Skeletal muscle satellite cell (primary cell): ENCODE data around the gene ZBED3. TPM values are rescaled to one million over a fixed set of nuclear protein-coding genes. Genes with fewer than 3 reads are reported as not detected.
"Not testable (repeated sequence)": the region's sequence is repeated elsewhere in the genome, so short reads cannot be mapped to it uniquely, and the experiment has no call there.

Experiments
- H3K27me3 ChIP-seq: 2 replicates; pipeline ENCODE4 v1.7.0; 2013; ENCODE audit warnings: low read length; ENCODE audit not compliant: control insufficient read depth, insufficient read depth
- H3K36me3 ChIP-seq: 2 replicates; pipeline ENCODE4 v1.7.0; 2013; ENCODE audit warnings: mild to moderate bottlenecking, control low read depth, low read length; ENCODE audit not compliant: insufficient read depth
- H3K4me1 ChIP-seq: 2 replicates; pipeline ENCODE4 v1.7.0; 2013; ENCODE audit warnings: low read length; ENCODE audit not compliant: control insufficient read depth, insufficient read depth
- H3K4me2 ChIP-seq: 2 replicates; pipeline ENCODE4 v1.7.0; 2013; ENCODE audit warnings: mild to moderate bottlenecking, low read length
- H3K4me3 ChIP-seq: 2 replicates; pipeline ENCODE4 v1.7.0; 2013; ENCODE audit warnings: low read length
- H3K9ac ChIP-seq: 2 replicates; pipeline ENCODE4 v1.7.0; 2013; ENCODE audit warnings: mild to moderate bottlenecking, low read depth, low read length, moderate library complexity
- H3K9me3 ChIP-seq: replicated peaks from 2 replicates; pipeline ENCODE4 v1.7.0; 2013; ENCODE audit warnings: mild to moderate bottlenecking, control low read depth, low read length
- total RNA-seq: library from RNA; depleted of rRNA; stranded (reverse); fragments of >200 nt; gene quantifications from 2 replicates; pipeline ENCODE4 v1.2.3, GENCODE V29; 2012; rRNA removed

The ZBED3 gene
- total RNA-seq, result under 0.01 and 0.66 TPM in 2 replicates

- no peaks in the 10 kb centered on the region for H3K36me3 ChIP-seq
- H3K4me1 ChIP-seq, result peaks cover 10% of the 10 kb centered on the region
- H3K4me3 ChIP-seq, result peak within 1 kb of the TSS; percentile 72
- H3K4me2 ChIP-seq, result peak within 1 kb of the TSS; percentile 90
- H3K27me3 ChIP-seq, result no peaks in the 10 kb centered on the region
- peak within 1 kb of the TSS; percentile 83 for H3K9ac ChIP-seq
- no peaks in the 10 kb centered on the region for H3K9me3 ChIP-seq
Measured at GRCh38 chr5:77086689-77087483, at the start of gene ZBED3. Gene ZBED3, minus strand, starts transcription at chr5:77087285. Its CDS starts 9,407 bp downstream, at chr5:77077878.

DNA sequence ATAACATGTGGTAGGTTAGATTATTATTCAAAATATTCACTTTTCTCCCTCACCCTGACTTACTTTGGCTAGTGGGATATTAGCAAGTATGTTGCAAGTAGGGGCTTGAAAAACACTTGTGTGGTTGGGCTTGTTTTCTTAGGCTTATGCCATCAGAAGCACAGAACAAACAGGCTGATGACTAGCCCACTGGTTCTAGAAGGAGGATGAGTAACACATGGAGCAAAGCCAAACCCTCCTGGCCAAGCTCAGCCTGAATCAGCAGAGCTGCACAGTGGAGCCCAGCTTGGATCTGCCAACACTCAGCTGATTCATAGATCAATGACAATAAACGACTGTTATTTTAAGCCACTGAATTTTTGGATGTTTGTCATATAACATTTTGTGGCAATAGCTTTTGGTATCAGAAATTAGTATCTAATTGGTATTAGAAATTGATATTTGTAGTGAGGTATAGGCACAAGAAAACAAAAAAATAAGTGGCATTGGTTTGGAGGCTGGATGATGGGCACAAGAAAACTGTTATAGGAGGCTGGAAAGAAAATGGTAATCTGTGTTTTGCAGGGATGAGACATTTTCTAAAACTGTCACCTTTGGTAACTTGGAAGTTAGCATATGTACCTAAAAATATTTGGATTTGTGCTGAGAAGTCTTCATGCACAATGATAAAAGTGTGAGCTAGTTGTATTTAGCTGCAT lies 46.1 kb upstream of the ZBED3 start:
- Histone ChIP-seq H3K9me3 (no peaks in the 10 kb centered on the region), H3K4me3 (peak overlapping the region; percentile 7), H3K4me1 (peaks cover 17% of the 10 kb centered on the region), H3K36me3 (no peaks in the 10 kb centered on the region), H3K9ac (no peak overlapping the region), H3K27me3 (peaks cover 26% of the 10 kb centered on the region), H3K4me2 (peak overlapping the region; percentile 53)

DNA sequence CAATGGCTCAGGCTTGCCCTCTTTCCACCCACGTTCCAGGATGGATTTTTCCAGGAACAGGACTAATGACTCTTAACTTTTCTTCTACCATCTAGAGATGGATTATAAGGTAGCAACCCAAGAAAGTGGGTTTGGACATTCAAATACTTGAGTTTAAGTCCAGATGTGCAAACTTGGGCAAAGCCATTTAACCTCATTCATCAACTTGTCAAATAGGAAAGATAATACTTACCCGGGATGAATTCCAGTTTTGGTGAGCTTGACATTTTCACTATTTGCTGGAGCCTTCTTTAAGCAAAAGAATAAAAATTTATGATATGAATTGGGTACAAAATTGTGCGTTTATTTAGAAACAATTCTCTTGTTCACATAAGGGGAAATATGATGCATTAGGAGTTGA lies 44.3 kb upstream of the ZBED3 start:
- Histone ChIP-seq H3K4me1 (peaks cover 17% of the 10 kb centered on the region), H3K36me3 (no peaks in the 10 kb centered on the region), H3K4me2 (no peak overlapping the region), H3K9me3 (no peaks in the 10 kb centered on the region), H3K9ac (no peak overlapping the region), H3K4me3 (no peak overlapping the region), H3K27me3 (peaks cover 22% of the 10 kb centered on the region)

DNA sequence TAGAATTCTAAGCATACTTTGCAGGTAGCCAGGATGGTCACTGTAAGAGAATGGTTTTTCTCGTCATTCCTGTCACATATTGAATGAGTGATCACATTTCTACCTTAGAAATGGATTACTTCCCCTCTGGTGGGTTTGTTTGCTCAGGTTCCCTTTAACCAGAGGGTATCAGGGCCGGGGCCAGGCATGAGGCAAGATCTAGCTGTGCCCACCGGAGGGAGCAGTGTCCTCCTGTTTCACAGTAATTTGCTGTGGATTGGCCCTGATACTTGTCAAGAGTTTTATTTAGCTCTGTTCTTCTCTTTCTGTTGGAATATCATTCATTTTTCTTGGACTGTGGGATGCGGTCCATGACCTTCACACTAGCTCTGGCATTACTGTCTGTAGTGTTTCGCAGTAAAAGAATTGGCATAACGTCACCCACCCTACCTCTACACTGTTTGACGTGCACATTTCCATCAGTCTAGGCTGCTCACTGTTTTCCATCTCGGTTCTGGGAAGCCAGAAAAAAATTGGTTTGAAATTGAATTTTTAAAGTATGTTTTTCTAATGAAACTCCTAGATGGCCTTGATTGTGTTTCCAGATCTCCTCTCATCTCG lies 42.4 kb upstream of the ZBED3 start:
- Histone ChIP-seq H3K4me1 (peaks cover 17% of the 10 kb centered on the region), H3K9ac (no peak overlapping the region), H3K27me3 (peaks cover 22% of the 10 kb centered on the region), H3K9me3 (no peaks in the 10 kb centered on the region), H3K36me3 (no peaks in the 10 kb centered on the region), H3K4me3 (no peak overlapping the region), H3K4me2 (no peak overlapping the region)

- H3K27me3 ChIP-seq, result peaks cover 15% of the 10 kb centered on the region
- no peaks in the 10 kb centered on the region for H3K36me3 ChIP-seq
- H3K4me2 ChIP-seq, result no peak overlapping the region
- H3K9ac ChIP-seq, result no peak overlapping the region
- peaks cover 11% of the 10 kb centered on the region for H3K4me1 ChIP-seq
- no peak overlapping the region for H3K4me3 ChIP-seq
- no peaks in the 10 kb centered on the region for H3K9me3 ChIP-seq
Measured at GRCh38 chr5:77128411-77129061, 41.5 kb upstream of the ZBED3 start.

GRCh38 chr5:77123057-77123456 lies 36.0 kb upstream of the ZBED3 start:
- Histone ChIP-seq H3K9ac (no peak overlapping the region), H3K9me3 (no peaks in the 10 kb centered on the region), H3K36me3 (no peaks in the 10 kb centered on the region), H3K4me3 (no peak overlapping the region), H3K27me3 (peaks cover 9% of the 10 kb centered on the region), H3K4me1 (no peaks in the 10 kb centered on the region), H3K4me2 (no peak overlapping the region)

GRCh38 chr5:77120706-77121105 lies 33.6 kb upstream of the ZBED3 start:
- Histone ChIP-seq H3K9ac (no peak overlapping the region), H3K27me3 (peaks cover 8% of the 10 kb centered on the region), H3K4me1 (no peaks in the 10 kb centered on the region), H3K9me3 (no peaks in the 10 kb centered on the region), H3K4me2 (no peak overlapping the region), H3K36me3 (no peaks in the 10 kb centered on the region), H3K4me3 (no peak overlapping the region)

- H3K4me3 ChIP-seq, result no peak overlapping the region
- H3K9ac ChIP-seq, result no peak overlapping the region
- no peaks in the 10 kb centered on the region for H3K36me3 ChIP-seq
- no peaks in the 10 kb centered on the region for H3K9me3 ChIP-seq
- peaks cover 4% of the 10 kb centered on the region for H3K27me3 ChIP-seq
- no peak overlapping the region for H3K4me2 ChIP-seq
- H3K4me1 ChIP-seq, result no peaks in the 10 kb centered on the region
Measured at GRCh38 chr5:77120086-77120485, 33.0 kb upstream of the ZBED3 start.

GRCh38 chr5:77117161-77117560 lies 30.1 kb upstream of the ZBED3 start:
- Histone ChIP-seq H3K4me2 (no peak overlapping the region), H3K4me3 (no peak overlapping the region), H3K27me3 (no peaks in the 10 kb centered on the region), H3K9ac (no peak overlapping the region), H3K36me3 (no peaks in the 10 kb centered on the region), H3K4me1 (no peaks in the 10 kb centered on the region), H3K9me3 (no peaks in the 10 kb centered on the region)

DNA sequence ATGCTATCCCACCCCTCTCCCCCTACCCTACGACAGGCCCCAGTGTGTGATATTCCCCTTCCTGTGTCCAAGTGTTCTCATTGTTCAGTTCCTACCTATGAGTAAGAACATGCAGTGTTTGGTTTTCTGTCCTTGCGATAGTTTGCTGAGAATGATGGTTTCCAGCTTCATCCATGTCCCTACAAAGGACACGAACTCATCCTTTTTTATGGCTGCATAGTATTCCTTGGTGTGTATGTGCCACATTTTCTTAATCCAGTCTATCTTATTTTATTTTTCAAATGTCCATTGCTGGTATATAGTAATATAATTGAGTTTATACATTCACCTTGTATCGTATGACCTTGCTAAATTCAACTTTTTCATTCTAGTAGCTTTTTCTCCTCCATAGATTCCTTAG lies 19.9 kb upstream of the ZBED3 start:
- H3K27me3 ChIP-seq, H3K9me3 ChIP-seq, H3K4me3 ChIP-seq, H3K4me1 ChIP-seq, H3K9ac ChIP-seq, H3K4me2 ChIP-seq, H3K36me3 ChIP-seq: not testable (repeated sequence)

DNA sequence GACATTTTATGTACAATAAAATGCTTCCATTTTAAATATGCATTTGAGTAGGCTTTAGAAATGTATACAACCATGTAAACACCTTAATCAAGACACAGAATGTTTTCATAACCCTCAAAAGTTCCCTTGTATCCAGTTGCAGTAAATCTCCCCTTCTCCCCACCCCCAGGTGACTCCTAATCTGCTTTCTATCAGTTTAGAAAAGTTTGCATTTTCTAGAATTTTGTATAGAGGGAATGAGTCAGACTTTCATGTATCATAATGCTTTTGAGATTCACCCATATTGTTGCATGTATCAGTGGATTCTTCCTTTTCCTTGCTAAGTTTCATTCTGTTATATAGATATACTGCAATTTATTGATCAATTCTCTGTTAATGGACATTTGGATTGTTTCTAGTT lies 17.7 kb upstream of the ZBED3 start:
- no peaks in the 10 kb centered on the region for H3K9me3 ChIP-seq
- H3K4me1 ChIP-seq, result peaks cover 7% of the 10 kb centered on the region
- no peaks in the 10 kb centered on the region for H3K36me3 ChIP-seq
- no peaks in the 10 kb centered on the region for H3K27me3 ChIP-seq
- H3K4me3 ChIP-seq, result no peak overlapping the region
- no peak overlapping the region for H3K9ac ChIP-seq
- no peak overlapping the region for H3K4me2 ChIP-seq
